HepG2 (cell line): ENCODE data around the gene DNLZ. TPM values are rescaled to one million over a fixed set of nuclear protein-coding genes. Genes with fewer than 3 reads are reported as not detected.

Experiments used
- ARID2 ChIP-seq: sonication (generic); formaldehyde crosslinking; IDR thresholded peaks from 2 replicates; pipeline ENCODE4 v1.8.1; 2022; ENCODE audit warnings: mild to moderate bottlenecking, missing genetic modification reagents, borderline replicate concordance
- DR1 ChIP-seq: sonication (generic); formaldehyde crosslinking; IDR thresholded peaks from 2 replicates; pipeline ENCODE4 v1.8.0; 2021; ENCODE audit warnings: mild to moderate bottlenecking, missing genetic modification reagents, inconsistent platforms
- ISL2 ChIP-seq: sonication (generic); formaldehyde crosslinking; IDR thresholded peaks from 2 replicates; pipeline ENCODE4 v1.5.0; 2020; ENCODE audit warnings: missing genetic modification reagents
- NCOA1 ChIP-seq: sonication (generic); formaldehyde crosslinking; IDR thresholded peaks from 2 replicates; pipeline ENCODE4 v1.9.0; 2021; ENCODE audit warnings: missing genetic modification reagents
- PHF20 ChIP-seq: sonication (generic); formaldehyde crosslinking; IDR thresholded peaks from 2 replicates; pipeline ENCODE4 v1.5.0; 2020; ENCODE audit warnings: mild to moderate bottlenecking, missing genetic modification reagents
- STAG1 ChIP-seq: sonication (generic); formaldehyde crosslinking; IDR thresholded peaks from 2 replicates; pipeline ENCODE4 v1.4.0; 2020; ENCODE audit warnings: missing genetic modification reagents
- ZC3H4 ChIP-seq: sonication (generic); formaldehyde crosslinking; IDR thresholded peaks from 2 replicates; pipeline ENCODE4 v1.4.0; 2020; ENCODE audit warnings: missing genetic modification reagents, borderline replicate concordance
- ZNF20 ChIP-seq: sonication (generic); formaldehyde crosslinking; IDR thresholded peaks from 2 replicates; pipeline ENCODE4 v1.4.0; 2020; ENCODE audit warnings: mild to moderate bottlenecking, moderate library complexity, missing genetic modification reagents
- ZNF432 ChIP-seq: sonication (generic); formaldehyde crosslinking; IDR thresholded peaks from 2 replicates; pipeline ENCODE4 v1.5.0; 2020; ENCODE audit warnings: missing genetic modification reagents, mild to moderate bottlenecking, borderline replicate concordance
- ZNF558 ChIP-seq: sonication (generic); formaldehyde crosslinking; IDR thresholded peaks from 2 replicates; pipeline ENCODE4 v1.9.0; 2022; ENCODE audit warnings: mild to moderate bottlenecking, missing genetic modification reagents, borderline replicate concordance
- ZNF672 ChIP-seq: sonication (generic); formaldehyde crosslinking; IDR thresholded peaks from 2 replicates; pipeline ENCODE4 v1.8.1; 2022; ENCODE audit warnings: missing genetic modification reagents
- ZNF776 ChIP-seq: sonication (generic); formaldehyde crosslinking; IDR thresholded peaks from 2 replicates; pipeline ENCODE4 v1.4.0; 2020; ENCODE audit warnings: mild to moderate bottlenecking, missing genetic modification reagents
- polyA plus RNA-seq, 8 experiments: library from polyadenylated mRNA; depleted of rRNA in 3 of 8; stranded (reverse) in 7 of 8; unstranded in 1 of 8; fragments of >200 nt; fragmentation: Illumina TruSeq in 4 of 8; extraction: Trizol in 4 of 8; gene quantifications; 2 replicates each; pipeline versions ENCODE4 v1.2.1 to v1.2.3, GENCODE V29; 2011 to 2016; ENCODE audit warnings: low read depth in 4 of 8, missing spikeins in 1 of 8, mixed read lengths in 1 of 8; ENCODE audit not compliant: insufficient read depth in 1 of 8
- total RNA-seq, 5 experiments: library from RNA; depleted of rRNA; stranded (reverse); fragments of >200 nt; fragmentation: Illumina TruSeq; extraction: Trizol; gene quantifications; 2 replicates each; pipeline ENCODE4 v1.2.3, GENCODE V29; 2016; ENCODE audit warnings: low read depth in 1 of 5
- TF ChIP-seq, protein P1 (sequence below): IDR thresholded peaks from 2 replicates; pipeline ENCODE4 v1.6.1; 2016; ENCODE audit warnings: low read depth, borderline replicate concordance
- TF ChIP-seq, protein P2 (sequence below): IDR thresholded peaks from 2 replicates; pipeline ENCODE4 v1.6.1; 2016; ENCODE audit warnings: missing compliant biosample characterization, missing genetic modification reagents, borderline replicate concordance
- TF ChIP-seq, protein P3 (sequence below): fragments of 450-650 bp; IDR thresholded peaks from 2 replicates; pipeline ENCODE4 v1.6.1; 2017; ENCODE audit warnings: mild to moderate bottlenecking
- TF ChIP-seq, protein P4 (sequence below): sonication (generic); formaldehyde crosslinking; IDR thresholded peaks from 2 replicates; pipeline ENCODE4 v1.4.0; 2020; ENCODE audit warnings: missing genetic modification reagents

DNLZ gene
- total and polyA plus RNA-seq, 2 of the 13 experiments (the other 11 are each of a cell fraction or from before 2014, with no cell fraction given) = 3.4 to 8.0 TPM

DNA sequence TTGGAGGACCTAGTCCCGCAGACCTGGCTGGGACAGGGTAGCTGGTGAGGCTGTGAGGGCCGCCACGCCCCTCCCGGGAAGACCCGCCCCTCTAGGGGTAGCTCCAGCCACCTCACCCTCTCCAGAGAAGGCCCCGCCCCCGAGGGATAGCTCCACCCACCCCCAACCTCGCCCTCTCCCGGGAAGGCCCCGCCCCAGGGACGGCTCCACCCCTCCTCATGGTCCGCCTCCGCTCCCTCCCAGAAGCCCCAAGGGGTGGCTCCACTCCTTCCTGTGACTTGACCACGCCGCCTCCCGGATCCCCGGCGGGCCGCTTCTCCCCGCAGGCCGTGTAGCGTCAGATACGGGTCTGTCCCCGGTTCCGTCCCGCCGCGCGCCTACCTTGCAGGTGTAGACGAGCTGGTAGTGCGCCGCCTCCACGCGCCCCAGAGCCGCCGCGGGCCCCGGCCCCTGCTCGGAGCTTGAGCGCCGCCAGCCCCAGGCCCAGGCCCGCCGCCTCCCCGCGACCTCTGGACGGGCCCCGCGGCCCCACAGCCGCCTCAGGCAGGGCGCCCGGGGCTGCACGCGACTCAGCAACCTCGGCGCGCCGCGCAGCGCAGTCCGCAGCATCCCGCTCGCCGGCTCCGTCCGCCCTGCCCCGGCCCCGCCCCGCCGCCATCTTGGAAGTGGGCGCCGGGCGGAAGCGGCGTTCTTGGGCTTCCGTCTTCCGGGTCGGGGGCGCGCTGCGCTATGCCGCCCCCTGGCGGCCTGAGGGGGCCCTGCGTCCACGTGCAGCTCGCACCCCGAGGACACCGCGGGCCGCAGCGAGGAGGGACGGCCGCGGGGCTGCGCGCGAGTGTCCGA is at the start of gene DNLZ (continued):
- TF ChIP-seq, protein P1, sequence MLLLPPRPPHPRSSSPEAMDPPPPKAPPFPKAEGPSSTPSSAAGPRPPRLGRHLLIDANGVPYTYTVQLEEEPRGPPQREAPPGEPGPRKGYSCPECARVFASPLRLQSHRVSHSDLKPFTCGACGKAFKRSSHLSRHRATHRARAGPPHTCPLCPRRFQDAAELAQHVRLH = peak; percentile 92; the same call in 1 of the 2 replicates
- TF ChIP-seq, protein P2, sequence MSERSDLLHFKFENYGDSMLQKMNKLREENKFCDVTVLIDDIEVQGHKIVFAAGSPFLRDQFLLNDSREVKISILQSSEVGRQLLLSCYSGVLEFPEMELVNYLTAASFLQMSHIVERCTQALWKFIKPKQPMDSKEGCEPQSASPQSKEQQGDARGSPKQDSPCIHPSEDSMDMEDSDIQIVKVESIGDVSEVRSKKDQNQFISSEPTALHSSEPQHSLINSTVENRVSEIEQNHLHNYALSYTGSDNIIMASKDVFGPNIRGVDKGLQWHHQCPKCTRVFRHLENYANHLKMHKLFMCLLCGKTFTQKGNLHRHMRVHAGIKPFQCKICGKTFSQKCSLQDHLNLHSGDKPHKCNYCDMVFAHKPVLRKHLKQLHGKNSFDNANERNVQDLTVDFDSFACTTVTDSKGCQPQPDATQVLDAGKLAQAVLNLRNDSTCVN (CRISPR knock-in tag) = peak; percentile 21; the same call in 1 of the 2 replicates
- peak; percentile 37; the same call in 1 of the 2 replicates for TF ChIP-seq ISL2 (CRISPR knock-in tag)
- peak; percentile 89; the same call in 1 of the 2 replicates for TF ChIP-seq ZNF558
- TF ChIP-seq ZNF672 (CRISPR knock-in tag) = peak; percentile 93
- peak; percentile 70 for TF ChIP-seq STAG1 (CRISPR knock-in tag)
- TF ChIP-seq PHF20 (CRISPR knock-in tag) = peak; percentile 88
- no peak; the same call in 1 of the 2 replicates for TF ChIP-seq DR1 (CRISPR knock-in tag)
- 0 out of 2 replicates have a peak, but pooled peaks have one; percentile 45 for TF ChIP-seq ARID2
- peak; percentile 33; the same call in 1 of the 2 replicates for TF ChIP-seq ZNF776 (CRISPR knock-in tag)
- TF ChIP-seq, protein P3, sequence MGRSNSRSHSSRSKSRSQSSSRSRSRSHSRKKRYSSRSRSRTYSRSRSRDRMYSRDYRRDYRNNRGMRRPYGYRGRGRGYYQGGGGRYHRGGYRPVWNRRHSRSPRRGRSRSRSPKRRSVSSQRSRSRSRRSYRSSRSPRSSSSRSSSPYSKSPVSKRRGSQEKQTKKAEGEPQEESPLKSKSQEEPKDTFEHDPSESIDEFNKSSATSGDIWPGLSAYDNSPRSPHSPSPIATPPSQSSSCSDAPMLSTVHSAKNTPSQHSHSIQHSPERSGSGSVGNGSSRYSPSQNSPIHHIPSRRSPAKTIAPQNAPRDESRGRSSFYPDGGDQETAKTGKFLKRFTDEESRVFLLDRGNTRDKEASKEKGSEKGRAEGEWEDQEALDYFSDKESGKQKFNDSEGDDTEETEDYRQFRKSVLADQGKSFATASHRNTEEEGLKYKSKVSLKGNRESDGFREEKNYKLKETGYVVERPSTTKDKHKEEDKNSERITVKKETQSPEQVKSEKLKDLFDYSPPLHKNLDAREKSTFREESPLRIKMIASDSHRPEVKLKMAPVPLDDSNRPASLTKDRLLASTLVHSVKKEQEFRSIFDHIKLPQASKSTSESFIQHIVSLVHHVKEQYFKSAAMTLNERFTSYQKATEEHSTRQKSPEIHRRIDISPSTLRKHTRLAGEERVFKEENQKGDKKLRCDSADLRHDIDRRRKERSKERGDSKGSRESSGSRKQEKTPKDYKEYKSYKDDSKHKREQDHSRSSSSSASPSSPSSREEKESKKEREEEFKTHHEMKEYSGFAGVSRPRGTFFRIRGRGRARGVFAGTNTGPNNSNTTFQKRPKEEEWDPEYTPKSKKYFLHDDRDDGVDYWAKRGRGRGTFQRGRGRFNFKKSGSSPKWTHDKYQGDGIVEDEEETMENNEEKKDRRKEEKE = no peak
- TF ChIP-seq, protein P4, sequence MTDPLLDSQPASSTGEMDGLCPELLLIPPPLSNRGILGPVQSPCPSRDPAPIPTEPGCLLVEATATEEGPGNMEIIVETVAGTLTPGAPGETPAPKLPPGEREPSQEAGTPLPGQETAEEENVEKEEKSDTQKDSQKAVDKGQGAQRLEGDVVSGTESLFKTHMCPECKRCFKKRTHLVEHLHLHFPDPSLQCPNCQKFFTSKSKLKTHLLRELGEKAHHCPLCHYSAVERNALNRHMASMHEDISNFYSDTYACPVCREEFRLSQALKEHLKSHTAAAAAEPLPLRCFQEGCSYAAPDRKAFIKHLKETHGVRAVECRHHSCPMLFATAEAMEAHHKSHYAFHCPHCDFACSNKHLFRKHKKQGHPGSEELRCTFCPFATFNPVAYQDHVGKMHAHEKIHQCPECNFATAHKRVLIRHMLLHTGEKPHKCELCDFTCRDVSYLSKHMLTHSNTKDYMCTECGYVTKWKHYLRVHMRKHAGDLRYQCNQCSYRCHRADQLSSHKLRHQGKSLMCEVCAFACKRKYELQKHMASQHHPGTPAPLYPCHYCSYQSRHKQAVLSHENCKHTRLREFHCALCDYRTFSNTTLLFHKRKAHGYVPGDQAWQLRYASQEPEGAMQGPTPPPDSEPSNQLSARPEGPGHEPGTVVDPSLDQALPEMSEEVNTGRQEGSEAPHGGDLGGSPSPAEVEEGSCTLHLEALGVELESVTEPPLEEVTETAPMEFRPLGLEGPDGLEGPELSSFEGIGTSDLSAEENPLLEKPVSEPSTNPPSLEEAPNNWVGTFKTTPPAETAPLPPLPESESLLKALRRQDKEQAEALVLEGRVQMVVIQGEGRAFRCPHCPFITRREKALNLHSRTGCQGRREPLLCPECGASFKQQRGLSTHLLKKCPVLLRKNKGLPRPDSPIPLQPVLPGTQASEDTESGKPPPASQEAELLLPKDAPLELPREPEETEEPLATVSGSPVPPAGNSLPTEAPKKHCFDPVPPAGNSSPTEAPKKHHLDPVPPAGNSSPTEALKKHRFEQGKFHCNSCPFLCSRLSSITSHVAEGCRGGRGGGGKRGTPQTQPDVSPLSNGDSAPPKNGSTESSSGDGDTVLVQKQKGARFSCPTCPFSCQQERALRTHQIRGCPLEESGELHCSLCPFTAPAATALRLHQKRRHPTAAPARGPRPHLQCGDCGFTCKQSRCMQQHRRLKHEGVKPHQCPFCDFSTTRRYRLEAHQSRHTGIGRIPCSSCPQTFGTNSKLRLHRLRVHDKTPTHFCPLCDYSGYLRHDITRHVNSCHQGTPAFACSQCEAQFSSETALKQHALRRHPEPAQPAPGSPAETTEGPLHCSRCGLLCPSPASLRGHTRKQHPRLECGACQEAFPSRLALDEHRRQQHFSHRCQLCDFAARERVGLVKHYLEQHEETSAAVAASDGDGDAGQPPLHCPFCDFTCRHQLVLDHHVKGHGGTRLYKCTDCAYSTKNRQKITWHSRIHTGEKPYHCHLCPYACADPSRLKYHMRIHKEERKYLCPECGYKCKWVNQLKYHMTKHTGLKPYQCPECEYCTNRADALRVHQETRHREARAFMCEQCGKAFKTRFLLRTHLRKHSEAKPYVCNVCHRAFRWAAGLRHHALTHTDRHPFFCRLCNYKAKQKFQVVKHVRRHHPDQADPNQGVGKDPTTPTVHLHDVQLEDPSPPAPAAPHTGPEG (CRISPR knock-in tag) = peak; percentile 94
- TF ChIP-seq ZNF432 (CRISPR knock-in tag) = no peak
- TF ChIP-seq ZNF20 (CRISPR knock-in tag) = no peak
- peak; percentile 73; the same call in 1 of the 2 replicates for TF ChIP-seq NCOA1 (CRISPR knock-in tag)
- TF ChIP-seq ZC3H4 (CRISPR knock-in tag) = no peak; the same call in 1 of the 2 replicates
